ENCODE data around the gene SDF2L1. TPM values are rescaled to one million over a fixed set of nuclear protein-coding genes. Genes with fewer than 3 reads are reported as not detected.

The SDF2L1 gene
- total RNA-seq, 4 donors from 2014 or later = 8.2 to 21.4 (median 19.6) TPM

DNA sequence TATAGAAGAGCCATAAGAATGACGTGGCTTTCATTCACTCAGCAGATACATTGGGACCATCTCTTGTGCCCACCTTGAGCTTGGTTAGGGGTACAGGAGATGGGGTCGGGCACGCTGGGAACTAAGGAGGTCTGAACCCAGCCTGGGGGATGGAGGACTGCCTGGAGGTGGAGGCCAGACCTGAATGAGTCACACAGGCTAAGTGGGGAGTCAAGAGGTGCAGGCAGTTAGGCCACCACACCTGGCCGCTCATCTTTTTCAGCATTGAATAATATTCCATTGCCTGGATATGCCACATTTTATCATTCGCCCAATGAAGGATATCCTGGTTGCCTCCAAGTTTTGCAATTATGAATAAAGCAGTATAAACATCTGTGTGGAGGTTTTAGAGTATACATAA lies 19.9 kb downstream of the SDF2L1 start:
- TF ChIP-seq CTCF (IDR thresholded peaks at IDR 0.05) = no peak
- TF ChIP-seq POLR2A (IDR thresholded peaks at IDR 0.05) = no peak
- intact Hi-C loops (cut with DNase I; ENCODE audit: low total_unique reads) = no loop called here
- WGBS, 2 donors = 93 to 95% methylated on average over 5 of the region's 5 CpGs
- H3K4me3 ChIP-seq (ENCODE audit: low read depth, poor library complexity, severe bottlenecking) = no peak overlapping the region
- no peak for DNase-seq (ENCODE audit: low spot score in 2 of 2)

GRCh38 chr22:21663738-21664137 lies 21.6 kb downstream of the SDF2L1 start:
- DNase-seq (ENCODE audit: low spot score in 2 of 2) = no peak
- TF ChIP-seq POLR2A (IDR thresholded peaks at IDR 0.05) (no peak), CTCF (IDR thresholded peaks at IDR 0.05) (no peak)
- H3K4me3 ChIP-seq (ENCODE audit: low read depth, poor library complexity, severe bottlenecking) = no peak overlapping the region
- 88 to 93% methylated on average over 2 of the region's 2 CpGs for WGBS, 2 donors
- intact Hi-C loops (cut with DNase I; ENCODE audit: low total_unique reads) = no loop called here

- no peak for DNase-seq (ENCODE audit: low spot score in 2 of 2)
- TF ChIP-seq CTCF (IDR thresholded peaks at IDR 0.05) = no peak
- TF ChIP-seq POLR2A (IDR thresholded peaks at IDR 0.05) = no peak
- intact Hi-C loops (cut with DNase I; ENCODE audit: low total_unique reads) = no loop called here
- 70 to 76% methylated on average over 26 of the region's 26 CpGs for WGBS, 2 donors
- H3K4me3 ChIP-seq (ENCODE audit: low read depth, poor library complexity, severe bottlenecking) = peak overlapping the region; percentile 96
Measured at GRCh38 chr22:21665047-21665851, 23.1 kb downstream of the SDF2L1 start.

DNA sequence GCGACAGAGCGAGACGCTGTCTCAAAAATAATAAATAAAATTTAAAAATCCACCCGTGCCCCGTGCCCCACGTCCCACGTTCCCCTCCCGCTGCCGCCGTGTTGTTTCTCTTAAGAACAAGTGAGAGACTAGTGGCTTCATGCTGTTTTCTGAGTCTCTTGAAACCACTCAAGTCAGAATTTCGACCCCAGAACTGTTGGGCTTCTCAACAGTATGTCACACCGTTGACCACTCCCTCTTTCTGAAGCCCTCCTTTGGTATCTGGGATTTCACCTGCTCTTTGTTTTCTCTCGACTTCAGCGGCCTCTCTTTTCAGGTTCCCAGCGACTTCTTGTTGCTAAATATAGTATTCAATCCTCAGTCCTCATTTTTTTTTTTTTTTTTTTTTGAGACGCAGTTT lies 24.7 kb downstream of the SDF2L1 start:
- intact Hi-C loops (cut with DNase I; ENCODE audit: low total_unique reads) = no loop called here
- TF ChIP-seq CTCF (IDR thresholded peaks at IDR 0.05) (no peak), POLR2A (IDR thresholded peaks at IDR 0.05) (no peak)
- 42 to 58% methylated on average over 16 of the region's 16 CpGs for WGBS, 2 donors
- H3K4me3 ChIP-seq (ENCODE audit: low read depth, poor library complexity, severe bottlenecking) = peak overlapping the region; percentile 96
- no peak for DNase-seq (ENCODE audit: low spot score in 2 of 2)

GRCh38 chr22:21669026-21669425 lies 26.9 kb downstream of the SDF2L1 start:
- intact Hi-C loops (cut with DNase I; ENCODE audit: low total_unique reads) = no loop called here
- 76 to 80% methylated on average over 9 of the region's 9 CpGs for WGBS, 2 donors
- H3K4me3 ChIP-seq (ENCODE audit: low read depth, poor library complexity, severe bottlenecking) = no peak overlapping the region
- TF ChIP-seq POLR2A (IDR thresholded peaks at IDR 0.05) = no peak
- TF ChIP-seq CTCF (IDR thresholded peaks at IDR 0.05) = no peak
- DNase-seq (ENCODE audit: low spot score in 2 of 2) = no peak
